Esophagus muscularis mucosa (tissue), 4 donors: ENCODE results near the gene LRTM2. TPM values are rescaled to one million over a fixed set of nuclear protein-coding genes. Genes with fewer than 3 reads are reported as not detected.

ENCODE experiments used
- DNase-seq: peaks from one replicate; pipeline ENCODE4 v3.0.0-alpha.2; 2017; ENCODE audit errors: extremely low spot score
- H3K27ac ChIP-seq, 4 donors: fragments of 200-600 bp; sonication (generic); replicated peaks in 1 of 4; 1 replicate in 3 of 4; 2 replicates in 1 of 4; pipeline ENCODE4 v1.5.1; 2016 to 2019; ENCODE audit warnings: mild to moderate bottlenecking in 1 of 4
- H3K27me3 ChIP-seq, 4 donors: fragments of 200-600 bp; sonication (generic); one replicate each; pipeline versions ENCODE4 v1.5.1 to v1.6.0; 2016 to 2019
- H3K36me3 ChIP-seq, 4 donors: fragments of 200-600 bp; sonication (generic); one replicate each; pipeline ENCODE4 v1.5.1; 2016 to 2019
- H3K4me1 ChIP-seq, 4 donors: fragments of 200-600 bp; sonication (generic); one replicate each; pipeline ENCODE4 v1.5.1; 2016 to 2019
- H3K4me3 ChIP-seq, 4 donors: fragments of 200-600 bp; sonication (generic); 1 replicate in 2 of 4; 2 replicates in 2 of 4; pipeline ENCODE4 v1.5.1; 2016 to 2019; ENCODE audit warnings: mild to moderate bottlenecking in 4 of 4, moderate library complexity in 1 of 4
- H3K9me3 ChIP-seq, 4 donors: fragments of 200-600 bp; sonication (generic); 1 replicate in 3 of 4; 2 replicates in 1 of 4; pipeline ENCODE4 v1.5.1; 2016 to 2019
- CTCF ChIP-seq, 3 experiments: fragments of 200-600 bp in 2 of 3; fragments of 450-650 bp in 1 of 3; sonication (generic) in 2 of 3; IDR thresholded peaks; one replicate each; pipeline ENCODE4 v1.5.1; 2017 to 2019; ENCODE audit warnings: antibody characterized with exemption in 3 of 3, mild to moderate bottlenecking in 2 of 3, moderate library complexity in 1 of 3
- EP300 ChIP-seq: sonication (generic); formaldehyde crosslinking; IDR thresholded peaks from one replicate; pipeline ENCODE4 v1.6.1; 2017; ENCODE audit warnings: antibody characterized with exemption
- POLR2A ChIP-seq: fragments of 450-650 bp; IDR thresholded peaks from one replicate; pipeline ENCODE4 v1.6.1; 2017; ENCODE audit warnings: antibody characterized with exemption, moderate library complexity, mild to moderate bottlenecking, low read depth
- POLR2AphosphoS5 ChIP-seq, 2 donors: sonication (generic); formaldehyde crosslinking; IDR thresholded peaks; one replicate each; pipeline ENCODE4 v1.6.1; 2017; ENCODE audit warnings: antibody characterized with exemption in 2 of 2
- WGBS: methylation state at CpG from one replicate; pipeline ENCODE4 v1.1.5; 2018; 5-methylcytosine and 5-hydroxymethylcytosine counted together
- intact Hi-C: fragments of 100-400 bp; cut with DNase I; formaldehyde crosslinking; loops from one replicate; pipeline ENCODE4 v1.15.1; 2023
- total RNA-seq, 4 donors: library from RNA; depleted of rRNA; stranded (reverse); fragments of >200 nt; gene quantifications; one replicate each; pipeline versions ENCODE4 v1.1.0 to v1.2.1, GENCODE V29; 2016

LRTM2 gene
- total RNA-seq, 4 donors from 2014 or later, result 0.17 TPM; not detected in 3

- Histone ChIP-seq H3K27me3 (peaks cover 0 to 51% (median 4%) of the 10 kb centered on the region in 4 donors), H3K4me3 (no peak overlapping the region), H3K36me3 (no peaks in the 10 kb centered on the region), H3K27ac (no peak overlapping the region), H3K9me3 (no peaks in the 10 kb centered on the region), H3K4me1 (peaks cover 0 to 2% (median 0%) of the 10 kb centered on the region in 4 donors)
- intact Hi-C loops, result loop anchor here (5.0 kb wide), 1 partner anchor 76 kb away; no protein-coding TSS in a partner anchor
- TF ChIP-seq POLR2AphosphoS5 (IDR thresholded peaks at IDR 0.05), result no peak
- no peak for TF ChIP-seq POLR2A
- TF ChIP-seq EP300, result no peak
- no peak for TF ChIP-seq CTCF (IDR thresholded peaks at IDR 0.05)
- WGBS, result 83% methylated on average over 1 of the region's 7 CpGs
- DNase-seq, result no peak
Measured at GRCh38 chr12:1836241-1836803, 16.0 kb downstream of the LRTM2 start.

GRCh38 chr12:1836854-1837421 lies 16.6 kb downstream of the LRTM2 start:
- Histone ChIP-seq H3K27me3 (peaks cover 0 to 45% (median under 1%) of the 10 kb centered on the region in 4 donors), H3K27ac (no peak overlapping the region), H3K4me3 (no peak overlapping the region), H3K36me3 (no peaks in the 10 kb centered on the region), H3K9me3 (no peaks in the 10 kb centered on the region), H3K4me1 (no peaks in the 10 kb centered on the region)
- no peak for TF ChIP-seq POLR2A
- no peak for TF ChIP-seq POLR2AphosphoS5 (IDR thresholded peaks at IDR 0.05)
- TF ChIP-seq EP300, result no peak
- TF ChIP-seq CTCF (IDR thresholded peaks at IDR 0.05), result no peak
- intact Hi-C loops, result loop anchor here (5.0 kb wide), 1 partner anchor 75 kb away; no protein-coding TSS in a partner anchor
- no peak for DNase-seq
- 73% methylated on average over 16 of the region's 22 CpGs for WGBS

GRCh38 chr12:1837541-1838204 lies 17.3 kb downstream of the LRTM2 start:
- TF ChIP-seq POLR2A (no peak), EP300 (no peak), CTCF (IDR thresholded peaks at IDR 0.05) (no peak), POLR2AphosphoS5 (IDR thresholded peaks at IDR 0.05) (no peak)
- H3K27me3 ChIP-seq, result peaks cover 0 to 45% (median 0%) of the 10 kb centered on the region in 4 donors
- intact Hi-C loops, result loop anchor here (5.0 kb wide), 1 partner anchor 75 kb away; no protein-coding TSS in a partner anchor
- 80% methylated on average over 6 of the region's 12 CpGs for WGBS
- no peak overlapping the region for H3K4me3 ChIP-seq
- no peaks in the 10 kb centered on the region for H3K4me1 ChIP-seq
- H3K9me3 ChIP-seq, result no peaks in the 10 kb centered on the region
- no peak overlapping the region for H3K27ac ChIP-seq
- no peak for DNase-seq
- H3K36me3 ChIP-seq, result no peaks in the 10 kb centered on the region

GRCh38 chr12:1838205-1838993 lies 18.0 kb downstream of the LRTM2 start:
- no peaks in the 10 kb centered on the region for H3K9me3 ChIP-seq
- peaks cover 0 to 45% (median 0%) of the 10 kb centered on the region in 4 donors for H3K27me3 ChIP-seq
- H3K4me3 ChIP-seq, result no peak overlapping the region
- no peak for DNase-seq
- H3K36me3 ChIP-seq, result no peaks in the 10 kb centered on the region
- H3K4me1 ChIP-seq, result no peaks in the 10 kb centered on the region
- no peak overlapping the region for H3K27ac ChIP-seq
- WGBS, result 82% methylated on average over 17 of the region's 26 CpGs
- intact Hi-C loops, result loop anchor here (5.0 kb wide), 1 partner anchor 74 kb away; no protein-coding TSS in a partner anchor
- TF ChIP-seq POLR2A, result no peak
- no peak for TF ChIP-seq POLR2AphosphoS5 (IDR thresholded peaks at IDR 0.05)
- no peak for TF ChIP-seq EP300
- TF ChIP-seq CTCF (IDR thresholded peaks at IDR 0.05), result no peak
